Common myeloid progenitor, CD34-positive (primary cell): ENCODE measurements around the gene BEAN1.

Experiments used
- CTCF ChIA-PET: fragments of 350-600 bp; sonication (Branson Sonifier 250); formaldehyde crosslinking; loops from one replicate; lab custom pipeline; 2021; ENCODE audit warnings: antibody characterized with exemption; lab: Charles Lee
- POLR2A ChIA-PET: fragments of 350-600 bp; sonication (Branson Sonifier 250); formaldehyde crosslinking; loops from one replicate; lab custom pipeline; 2021; ENCODE audit warnings: antibody characterized with exemption; lab: Charles Lee
- DNase-seq, 3 donors: peaks; one replicate each; pipeline versions ENCODE4 v3.0.0 to v3.0.0-alpha.2; 2013
- H3K27ac ChIP-seq, 2 experiments: 1 replicate in 1 of 2; 2 replicates in 1 of 2; pipeline ENCODE4 v1.7.0; 2013; ENCODE audit warnings: inconsistent platforms in 2 of 2, low read length in 2 of 2, mild to moderate bottlenecking in 2 of 2, low read depth in 1 of 2, moderate library complexity in 1 of 2; ENCODE audit not compliant: severe bottlenecking in 2 of 2, insufficient read depth in 1 of 2, poor library complexity in 1 of 2
- H3K27me3 ChIP-seq, 5 experiments: replicated peaks in 2 of 5; 1 replicate in 3 of 5; 2 replicates in 2 of 5; pipeline versions ENCODE4 v1.6.1 to v1.7.0; 2013; ENCODE audit warnings: low read length in 4 of 5, mild to moderate bottlenecking in 2 of 5, moderate library complexity in 2 of 5, inconsistent platforms in 1 of 5; ENCODE audit not compliant: insufficient read depth in 5 of 5, control insufficient read depth in 4 of 5
- H3K36me3 ChIP-seq, 4 experiments: 1 replicate in 2 of 4; 2 replicates in 2 of 4; pipeline versions ENCODE4 v1.6.1 to v1.7.0; 2013; ENCODE audit warnings: low read length in 3 of 4, control low read depth in 1 of 4, mild to moderate bottlenecking in 1 of 4; ENCODE audit not compliant: control insufficient read depth in 4 of 4, insufficient read depth in 4 of 4
- H3K4me1 ChIP-seq, 4 experiments: 1 replicate in 3 of 4; 2 replicates in 1 of 4; pipeline versions ENCODE4 v1.6.1 to v1.7.1; 2013; ENCODE audit warnings: low read length in 3 of 4, mild to moderate bottlenecking in 3 of 4, control low read depth in 1 of 4, inconsistent platforms in 1 of 4, moderate library complexity in 1 of 4; ENCODE audit not compliant: control insufficient read depth in 4 of 4, insufficient read depth in 4 of 4; ENCODE audit errors: control extremely low read depth in 1 of 4
- H3K4me3 ChIP-seq, 7 experiments: 1 replicate in 4 of 7; 2 replicates in 3 of 7; pipeline versions ENCODE4 v1.5.1 to v1.7.0; 2013; ENCODE audit warnings: mild to moderate bottlenecking in 7 of 7, low read length in 6 of 7, moderate library complexity in 6 of 7, inconsistent platforms in 2 of 7, low read depth in 2 of 7, control low read depth in 1 of 7; ENCODE audit not compliant: insufficient read depth in 4 of 7, control insufficient read depth in 1 of 7; ENCODE audit errors: extremely low read depth in 1 of 7
- H3K9me3 ChIP-seq, 5 experiments: 1 replicate in 4 of 5; 2 replicates in 1 of 5; pipeline versions ENCODE4 v1.6.1 to v1.7.1; 2013; ENCODE audit warnings: low read length in 4 of 5, mild to moderate bottlenecking in 2 of 5, inconsistent platforms in 1 of 5, low read depth in 1 of 5, moderate library complexity in 1 of 5; ENCODE audit not compliant: control insufficient read depth in 4 of 5, insufficient read depth in 2 of 5; ENCODE audit errors: control extremely low read depth in 1 of 5
- WGBS: methylation state at CpG from one replicate; pipeline ENCODE4 v1.1.5; 2013; ENCODE audit not compliant: insufficient coverage; 5-methylcytosine and 5-hydroxymethylcytosine counted together

BEAN1 gene

GRCh38 chr16:66434619-66435430, 7.7 kb downstream of the BEAN1 start:
- no peaks in the 10 kb centered on the region for H3K36me3 ChIP-seq
- no peaks in the 10 kb centered on the region for H3K9me3 ChIP-seq
- peaks cover 3 to 41% (median 19%) of the 10 kb centered on the region in 5 experiments for H3K27me3 ChIP-seq
- CTCF ChIA-PET, result interaction anchor here (0.6 to 1.4 kb wide), 2 partner anchors 10 to 24 kb away, joined by 3 to 4 read pairs; no protein-coding TSS in a partner anchor
- H3K4me1 ChIP-seq, result no peaks in the 10 kb centered on the region
- WGBS, result 81% methylated on average over 9 of the region's 9 CpGs
- POLR2A ChIA-PET, result no interaction called here
- H3K27ac ChIP-seq, result no peak overlapping the region
- DNase-seq, result no peak
- H3K4me3 ChIP-seq, result no peak overlapping the region

GRCh38 chr16:66435896-66436295, 8.8 kb downstream of the BEAN1 start:
- Histone ChIP-seq H3K4me3 (no peak overlapping the region), H3K27me3 (peaks cover 0 to 39% (median 17%) of the 10 kb centered on the region in 5 experiments), H3K9me3 (no peaks in the 10 kb centered on the region), H3K4me1 (no peaks in the 10 kb centered on the region), H3K36me3 (no peaks in the 10 kb centered on the region), H3K27ac (no peak overlapping the region)
- CTCF ChIA-PET, result interaction anchor here (0.6 kb wide), 1 partner anchor 124 kb away, joined by 3 read pairs; no protein-coding TSS in a partner anchor
- DNase-seq, result no peak
- POLR2A ChIA-PET, result no interaction called here
- 100% methylated on average over 1 of the region's 1 CpG for WGBS

DNA sequence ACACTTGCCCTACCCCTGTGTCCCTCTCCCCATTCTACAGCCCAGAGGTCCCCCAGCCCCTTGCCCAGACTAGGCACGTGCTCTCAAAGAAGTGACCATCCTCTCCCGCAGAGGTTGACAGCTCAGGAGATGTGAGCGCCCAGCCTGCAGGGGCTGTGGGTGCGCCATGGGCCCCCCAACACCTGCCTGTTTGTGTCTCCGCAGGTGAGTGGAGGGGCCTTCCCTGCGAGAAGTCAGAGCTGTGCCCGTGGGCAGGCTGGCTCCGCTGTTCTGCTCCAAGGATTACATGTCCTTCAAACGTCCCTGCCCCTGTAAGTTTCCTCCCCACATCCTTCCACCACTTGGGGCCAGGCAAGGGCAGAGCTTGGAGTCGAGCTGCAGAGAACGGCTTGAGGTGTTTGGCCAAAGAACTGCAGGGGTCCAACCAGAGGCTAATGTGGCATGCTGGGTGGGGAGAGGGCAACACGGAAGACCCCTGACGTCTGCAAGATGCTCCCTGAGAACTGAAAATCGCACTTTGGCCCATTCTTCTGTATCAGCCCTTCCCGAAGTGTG, 10.4 kb downstream of the BEAN1 start:
- CTCF ChIA-PET, result interaction anchor here (1.1 kb wide), 1 partner anchor 30 kb away, joined by 3 read pairs; no protein-coding TSS in a partner anchor
- H3K4me3 ChIP-seq, result no peak overlapping the region
- H3K36me3 ChIP-seq, result no peaks in the 10 kb centered on the region
- 77% methylated on average over 10 of the region's 15 CpGs for WGBS
- H3K27ac ChIP-seq, result no peak overlapping the region
- H3K27me3 ChIP-seq, result peaks cover 0 to 24% (median 15%) of the 10 kb centered on the region in 5 experiments
- H3K9me3 ChIP-seq, result no peaks in the 10 kb centered on the region
- no peaks in the 10 kb centered on the region for H3K4me1 ChIP-seq
- POLR2A ChIA-PET, result no interaction called here
- no peak for DNase-seq

DNA sequence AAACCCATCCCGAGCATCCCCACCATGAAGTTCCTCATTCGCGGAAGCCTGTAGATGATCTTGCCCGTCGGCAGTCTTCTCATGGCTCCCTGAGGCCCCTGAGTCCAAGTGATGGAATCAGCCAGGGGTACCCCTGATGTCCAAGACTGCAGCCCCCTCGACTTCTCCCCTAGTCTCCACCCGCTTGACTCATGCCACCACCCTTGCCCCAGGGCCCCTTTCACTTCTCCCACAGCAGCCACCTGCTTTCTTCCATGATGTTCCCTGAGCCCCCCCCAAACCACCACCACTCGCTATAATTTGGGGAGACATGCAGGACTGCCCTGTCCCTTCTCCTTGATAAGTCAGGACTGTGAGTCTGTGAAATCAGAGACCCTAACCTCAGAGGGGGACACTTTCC, 11.4 kb downstream of the BEAN1 start:
- ChIA-PET CTCF (no interaction called here), POLR2A (no interaction called here)

GRCh38 chr16:66439051-66439730, 12.1 kb downstream of the BEAN1 start:
- H3K9me3 ChIP-seq, result no peaks in the 10 kb centered on the region
- no peak overlapping the region for H3K27ac ChIP-seq
- ChIA-PET POLR2A (no interaction called here), CTCF (interaction anchor here (0.9 kb wide), 1 partner anchor 33 kb away, joined by 3 read pairs; no protein-coding TSS in a partner anchor)
- DNase-seq, result no peak
- 100% methylated on average over 2 of the region's 5 CpGs for WGBS
- H3K4me1 ChIP-seq, result no peaks in the 10 kb centered on the region
- H3K27me3 ChIP-seq, result peaks cover 0 to 13% (median 11%) of the 10 kb centered on the region in 5 experiments
- no peaks in the 10 kb centered on the region for H3K36me3 ChIP-seq
- no peak overlapping the region for H3K4me3 ChIP-seq

More for the DNA sequence above, 11.4 kb downstream of the BEAN1 start:
- Histone ChIP-seq H3K9me3 (no peaks in the 10 kb centered on the region), H3K27me3 (peaks cover 0 to 16% (median 11%) of the 10 kb centered on the region in 5 experiments), H3K4me1 (no peaks in the 10 kb centered on the region), H3K4me3 (no peak overlapping the region), H3K27ac (no peak overlapping the region), H3K36me3 (no peaks in the 10 kb centered on the region)
- WGBS, result 92% methylated on average over 7 of the region's 8 CpGs
- DNase-seq, result no peak

- Histone ChIP-seq H3K4me3 (no peak overlapping the region), H3K27me3 (peaks cover 0 to 12% (median 11%) of the 10 kb centered on the region in 5 experiments), H3K36me3 (no peaks in the 10 kb centered on the region), H3K27ac (no peak overlapping the region), H3K4me1 (no peaks in the 10 kb centered on the region), H3K9me3 (no peaks in the 10 kb centered on the region)
- ChIA-PET POLR2A (no interaction called here), CTCF (no interaction called here)
- WGBS, result 96% methylated on average over 9 of the region's 10 CpGs
- DNase-seq, result no peak
Measured at GRCh38 chr16:66440271-66440802, 13.2 kb downstream of the BEAN1 start.
